ENCODE measurements around the gene LY6G5B.

Gene LY6G5B

DNA sequence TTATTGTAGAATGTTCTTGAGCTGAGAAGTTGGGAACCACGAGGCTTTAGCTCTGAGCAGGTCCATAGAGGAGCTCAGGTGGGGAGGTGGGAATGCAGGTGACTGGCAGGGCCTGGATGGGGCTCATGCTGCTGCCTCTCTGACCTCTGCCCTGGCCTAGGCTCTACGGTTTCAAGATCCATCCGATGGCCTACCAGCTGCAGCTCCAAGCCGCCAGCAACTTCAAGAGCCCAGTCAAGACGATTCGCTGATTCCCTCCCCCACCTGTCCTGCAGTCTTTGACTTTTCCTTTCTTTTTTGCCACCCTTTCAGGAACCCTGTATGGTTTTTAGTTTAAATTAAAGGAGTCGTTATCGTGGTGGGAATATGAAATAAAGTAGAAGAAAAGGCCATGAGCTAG, at the start of gene LY6G5B:
LY6G5B (plus strand) TSS at position 301 of the 400 bp plus-strand sequence. CDS start 975 bp downstream, outside the sequence.
- DNase-seq (ENCODE audit: low read depth) = no peak

GRCh38 chr6:31620586-31621319, 49.0 kb upstream of the LY6G5B start, which contains the start of gene PRRC2A:
PRRC2A (plus strand) TSS chr6:31620715; CDS start chr6:31622790, 2,075 bp downstream.
- DNase-seq (ENCODE audit: low read depth) = no peak

DNA sequence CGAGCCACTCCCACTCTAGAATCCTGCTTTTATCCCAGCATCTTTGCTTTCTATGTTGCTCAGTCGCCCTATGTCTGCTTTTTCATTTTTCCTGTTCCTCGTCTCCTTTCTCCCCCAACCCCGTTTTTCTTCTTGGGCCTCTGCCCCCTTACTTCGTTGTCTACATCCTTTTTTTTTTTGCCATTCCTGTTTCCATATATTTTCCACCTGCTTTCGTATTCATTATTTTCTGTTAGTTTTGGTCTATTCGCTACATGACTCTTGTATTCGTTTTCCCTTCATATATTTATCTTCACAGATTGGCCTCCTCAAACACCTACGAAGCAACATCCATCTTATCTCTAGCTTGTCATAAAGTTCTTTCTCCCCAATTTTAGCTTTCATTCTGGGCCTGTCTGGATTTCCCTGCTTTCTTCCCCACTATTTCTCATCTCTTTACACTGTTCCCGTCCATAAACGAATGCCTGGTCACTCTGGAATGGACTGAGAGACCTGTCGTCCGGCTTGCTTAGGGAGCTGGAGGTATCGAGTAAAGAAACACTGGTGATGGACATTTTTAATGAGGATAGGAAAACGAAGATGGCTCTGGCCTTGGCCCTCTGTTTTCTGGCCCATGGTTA, 48.3 kb upstream of the LY6G5B start:
- DNase-seq (ENCODE audit: low read depth) = no peak

DNA sequence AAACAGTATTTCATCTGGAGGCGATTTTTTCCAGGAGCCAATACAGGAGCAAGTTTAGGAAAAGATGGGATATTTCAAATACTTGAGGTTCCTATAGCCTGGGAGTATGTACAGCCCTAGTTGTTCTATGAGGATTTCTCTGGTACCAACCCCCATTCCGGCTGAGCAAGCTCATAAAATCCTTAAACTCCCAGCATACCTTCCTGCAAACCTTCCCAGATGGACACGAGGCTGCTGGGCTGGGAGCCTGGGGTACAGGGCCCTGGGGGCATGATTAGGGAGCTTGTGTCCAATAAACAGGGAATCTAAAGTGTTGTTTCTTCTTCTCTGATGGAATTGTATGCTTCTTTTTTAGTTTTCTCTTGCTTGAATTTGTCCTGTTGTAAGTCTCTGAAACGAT, 47.8 kb upstream of the LY6G5B start:
- DNase-seq (ENCODE audit: low read depth) = no peak

DNA sequence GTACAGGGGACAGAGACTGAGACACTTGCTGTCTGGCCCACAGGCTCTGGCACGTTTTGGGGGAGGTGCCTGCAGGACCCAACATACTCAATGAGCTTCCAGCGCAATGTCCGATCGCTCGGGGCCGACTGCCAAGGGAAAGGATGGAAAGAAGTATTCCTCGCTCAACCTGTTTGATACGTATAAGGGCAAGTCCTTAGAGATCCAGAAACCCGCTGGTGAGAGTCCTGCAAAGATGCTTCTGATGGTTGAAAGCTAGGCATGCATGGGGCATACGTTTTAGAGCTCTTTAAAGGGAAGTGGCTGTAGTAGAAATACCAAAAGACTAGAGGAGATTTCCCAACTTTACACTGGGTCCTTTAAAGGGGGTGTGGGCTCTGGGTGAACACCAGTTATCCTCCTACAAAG, 47.1 kb upstream of the LY6G5B start:
- DNase-seq (ENCODE audit: low read depth) = no peak

DNA sequence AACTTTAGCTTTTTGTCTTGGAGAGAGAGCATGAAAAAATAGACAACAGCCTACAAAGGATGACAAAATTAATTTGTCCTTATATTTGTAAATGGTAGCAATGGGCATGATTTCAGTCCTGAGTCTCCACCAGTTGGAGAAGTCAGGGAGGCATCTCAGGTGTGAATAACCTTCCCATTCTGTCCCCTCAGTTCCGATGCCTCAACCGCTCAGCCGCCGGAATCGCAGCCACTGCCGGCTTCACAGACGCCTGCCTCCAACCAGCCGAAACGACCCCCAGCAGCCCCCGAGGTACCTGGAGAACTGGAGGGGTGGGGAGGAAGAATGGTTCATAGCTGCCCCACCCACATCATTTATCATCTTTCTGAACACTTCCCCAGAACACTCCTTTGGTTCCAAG, 45.7 kb upstream of the LY6G5B start:
- DNase-seq (ENCODE audit: low read depth) = no peak

- DNase-seq (ENCODE audit: low read depth) = no peak
Observed at GRCh38 chr6:31626952-31627351, 42.8 kb upstream of the LY6G5B start.

- no peak for DNase-seq (ENCODE audit: low read depth)
Observed at GRCh38 chr6:31627690-31628287, 42.0 kb upstream of the LY6G5B start.

GRCh38 chr6:31629014-31629413, 40.8 kb upstream of the LY6G5B start:
- DNase-seq (ENCODE audit: low read depth) = no peak

DNA sequence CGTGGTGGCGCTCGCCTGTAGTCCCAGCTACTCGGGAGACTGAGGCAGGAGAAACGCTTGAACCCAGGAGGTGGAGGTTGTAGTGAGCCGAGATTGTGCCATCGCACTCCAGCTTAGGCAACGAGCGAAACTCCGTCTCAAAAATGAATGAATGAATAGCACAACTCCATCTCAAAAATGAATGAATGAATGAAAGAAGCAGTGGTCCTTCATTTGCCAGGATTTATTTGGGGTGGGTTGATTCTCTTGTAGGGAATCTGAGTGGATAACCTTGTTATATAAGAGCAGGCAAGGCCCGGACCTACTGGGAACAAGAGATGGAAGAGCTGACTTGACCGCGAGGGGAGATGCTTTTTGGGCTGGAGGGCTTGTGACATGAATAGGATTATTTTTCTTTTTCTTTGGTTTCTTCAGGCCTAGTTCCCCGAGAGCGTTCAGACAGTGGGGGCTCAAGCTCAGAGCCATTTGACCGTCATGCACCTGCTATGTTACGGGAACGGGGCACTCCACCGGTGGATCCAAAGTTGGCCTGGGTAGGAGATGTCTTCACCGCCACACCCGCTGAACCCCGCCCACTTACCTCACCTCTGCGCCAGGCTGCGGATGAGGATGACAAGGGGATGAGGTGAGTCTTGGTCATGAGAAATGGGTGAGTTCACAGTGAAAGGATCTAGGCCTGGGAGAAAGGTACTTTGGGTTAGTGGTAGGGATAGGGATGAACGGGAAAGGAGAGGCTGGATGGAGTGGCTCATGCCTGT, 39.4 kb upstream of the LY6G5B start:
- DNase-seq (ENCODE audit: low read depth) = no peak

GRCh38 chr6:31631209-31631608, 38.6 kb upstream of the LY6G5B start:
- no peak for DNase-seq (ENCODE audit: low read depth)

GRCh38 chr6:31631681-31632278, 38.0 kb upstream of the LY6G5B start:
- no peak for DNase-seq (ENCODE audit: low read depth)

DNA sequence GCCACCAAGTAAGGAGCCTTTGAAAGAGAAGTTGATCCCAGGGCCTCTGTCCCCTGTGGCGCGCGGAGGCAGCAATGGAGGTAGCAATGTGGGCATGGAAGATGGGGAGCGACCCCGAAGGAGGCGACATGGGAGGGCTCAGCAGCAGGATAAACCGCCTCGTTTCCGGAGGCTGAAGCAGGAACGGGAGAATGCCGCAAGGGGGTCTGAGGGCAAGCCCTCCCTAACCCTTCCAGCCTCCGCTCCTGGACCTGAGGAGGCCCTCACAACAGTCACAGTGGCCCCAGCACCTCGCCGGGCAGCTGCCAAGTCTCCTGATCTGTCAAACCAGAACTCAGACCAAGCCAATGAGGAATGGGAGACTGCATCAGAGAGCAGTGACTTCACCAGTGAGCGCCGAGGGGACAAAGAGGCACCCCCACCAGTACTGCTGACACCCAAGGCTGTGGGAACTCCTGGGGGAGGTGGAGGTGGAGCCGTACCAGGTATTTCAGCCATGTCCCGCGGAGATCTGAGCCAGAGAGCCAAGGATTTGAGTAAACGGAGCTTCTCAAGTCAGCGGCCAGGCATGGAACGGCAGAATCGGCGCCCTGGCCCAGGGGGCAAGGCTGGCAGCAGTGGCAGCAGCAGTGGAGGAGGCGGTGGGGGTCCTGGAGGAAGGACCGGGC, 37.4 kb upstream of the LY6G5B start:
- no peak for DNase-seq (ENCODE audit: low read depth)

DNA sequence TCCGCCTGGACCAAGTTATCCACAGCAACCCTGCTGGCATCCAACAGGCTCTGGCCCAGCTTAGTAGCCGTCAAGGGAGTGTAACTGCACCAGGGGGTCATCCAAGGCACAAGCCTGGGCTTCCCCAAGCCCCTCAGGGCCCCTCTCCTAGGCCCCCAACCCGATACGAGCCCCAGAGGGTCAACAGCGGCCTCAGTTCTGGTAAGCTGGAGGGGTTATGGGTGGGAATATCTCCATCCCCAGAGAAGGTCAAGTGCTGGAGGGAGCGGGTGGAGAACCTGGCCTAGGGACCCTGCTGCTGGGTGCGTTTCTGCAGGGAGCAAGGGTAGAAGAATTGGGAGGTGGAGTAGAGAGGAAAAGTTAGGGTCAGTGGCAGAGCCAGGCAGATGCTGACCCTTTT, 36.3 kb upstream of the LY6G5B start:
- DNase-seq (ENCODE audit: low read depth) = no peak

DNA sequence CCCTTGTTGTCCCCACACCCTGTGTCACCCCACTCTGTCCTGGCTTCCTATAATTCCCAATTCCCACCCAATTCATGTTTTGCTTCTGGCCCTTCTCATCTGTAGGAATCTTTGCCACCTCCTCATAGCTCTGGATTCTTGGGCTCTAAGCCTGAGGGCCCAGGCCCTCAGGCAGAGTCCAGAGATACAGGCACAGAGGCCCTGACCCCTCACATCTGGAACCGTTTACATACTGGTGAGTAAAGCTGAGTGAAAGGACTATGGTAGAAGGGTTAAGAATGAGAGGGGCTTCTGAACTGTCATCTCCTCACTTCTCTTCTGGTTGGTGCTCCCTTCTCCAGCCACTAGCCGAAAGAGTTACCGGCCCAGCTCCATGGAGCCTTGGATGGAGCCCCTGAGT, 35.6 kb upstream of the LY6G5B start:
- DNase-seq (ENCODE audit: low read depth) = no peak

DNA sequence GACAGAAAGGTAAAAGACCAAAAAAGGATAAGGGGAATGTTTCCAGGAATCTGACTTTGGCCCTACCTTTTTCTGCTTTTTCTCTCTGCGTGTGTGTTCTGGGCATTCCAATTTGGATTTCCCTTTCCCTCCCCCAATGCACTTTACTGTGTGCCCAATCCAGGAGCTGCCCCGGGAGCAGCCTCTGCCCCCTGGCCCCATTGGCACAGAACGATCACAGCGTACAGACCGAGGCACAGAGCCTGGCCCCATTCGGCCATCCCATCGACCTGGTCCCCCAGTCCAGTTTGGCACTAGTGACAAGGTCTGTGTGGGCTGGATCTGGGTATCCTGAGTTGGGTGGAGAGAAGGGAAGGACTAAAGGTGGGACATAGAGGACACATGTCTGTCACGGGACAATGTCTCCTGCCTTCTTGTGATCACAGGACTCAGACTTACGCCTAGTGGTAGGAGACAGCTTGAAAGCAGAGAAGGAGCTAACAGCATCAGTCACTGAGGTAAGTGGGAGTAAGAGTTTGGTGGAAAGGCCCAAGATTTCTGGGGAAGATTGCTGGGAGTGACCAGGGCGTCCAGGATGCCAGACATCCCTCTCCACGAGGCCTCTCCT, 34.7 kb upstream of the LY6G5B start:
- DNase-seq (ENCODE audit: low read depth) = no peak

- DNase-seq (ENCODE audit: low read depth) = no peak
Observed at GRCh38 chr6:31636698-31637596, 32.8 kb upstream of the LY6G5B start.

- no peak for DNase-seq (ENCODE audit: low read depth)
Observed at GRCh38 chr6:31639043-31639442, 30.7 kb upstream of the LY6G5B start.

DNA sequence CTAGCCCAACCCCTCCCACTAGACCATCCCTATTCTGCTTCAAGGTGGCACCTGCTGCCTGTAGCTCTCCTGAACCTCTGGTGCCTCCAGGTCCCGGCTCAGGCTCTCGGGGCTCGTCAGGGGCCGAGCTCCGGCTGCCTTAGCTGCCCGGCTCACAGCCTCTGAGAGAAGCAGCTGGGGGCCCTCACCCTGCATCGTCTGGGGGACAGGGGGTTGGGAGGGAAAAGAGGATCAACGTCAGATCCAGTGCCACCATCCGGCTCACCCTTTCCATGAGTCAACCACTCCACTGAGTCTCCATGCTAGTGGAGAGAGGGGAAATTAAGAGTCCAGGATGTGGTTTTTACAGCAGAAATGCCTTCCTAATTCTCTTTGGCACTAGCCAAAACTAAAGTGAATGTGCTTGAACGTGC, 30.3 kb upstream of the LY6G5B start:
- DNase-seq (ENCODE audit: low read depth) = no peak

DNA sequence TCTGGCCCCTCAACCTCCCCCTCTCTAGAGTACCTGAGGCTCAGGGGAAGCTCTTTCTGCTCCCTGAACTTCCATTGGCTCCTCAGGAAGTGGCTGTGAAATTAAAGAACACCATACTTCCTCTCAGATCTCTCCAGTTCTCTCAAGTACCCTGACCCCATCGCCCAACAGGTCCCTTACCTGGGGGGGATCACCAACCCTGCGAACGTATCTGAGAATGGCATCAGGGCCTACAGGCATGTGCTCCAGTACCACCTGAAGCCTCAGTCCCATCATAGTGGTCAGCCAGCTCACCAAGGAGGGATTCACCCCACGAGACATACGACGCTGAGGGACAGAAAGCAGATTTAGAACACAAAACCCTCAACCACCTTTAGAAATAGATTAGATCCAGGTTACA, 29.2 kb upstream of the LY6G5B start:
- DNase-seq (ENCODE audit: low read depth) = no peak

Data from HS-5 (cell line).